Testis (tissue), 3 donors: ENCODE results near the gene SMG6. TPM values are rescaled to one million over a fixed set of nuclear protein-coding genes. Genes with fewer than 3 reads are reported as not detected.

ENCODE experiments used
- DNase-seq: peaks from one replicate; pipeline ENCODE4 v3.0.0-alpha.2; 2019
- H3K27ac ChIP-seq, 2 donors: fragments of 200-600 bp; sonication (generic); one replicate each; pipeline ENCODE4 v1.5.1; 2019
- H3K27me3 ChIP-seq: fragments of 200-600 bp; sonication (generic); one replicate; pipeline ENCODE4 v1.5.1; 2019
- H3K36me3 ChIP-seq: fragments of 200-600 bp; sonication (generic); one replicate; pipeline ENCODE4 v1.5.1; 2017; ENCODE audit warnings: low read depth; ENCODE audit errors: missing control alignments
- H3K4me1 ChIP-seq: fragments of 200-600 bp; sonication (generic); one replicate; pipeline ENCODE4 v1.5.1; 2019
- H3K4me3 ChIP-seq, 2 donors: fragments of 200-600 bp; sonication (generic); one replicate each; pipeline ENCODE4 v1.5.1; 2017 to 2019
- H3K9me3 ChIP-seq: fragments of 200-600 bp; sonication (generic); one replicate; pipeline ENCODE4 v1.5.1; 2017
- CTCF ChIP-seq, 3 experiments: fragments of 450-650 bp in 2 of 3; fragments of 200-600 bp in 1 of 3; sonication (generic) in 1 of 3; IDR thresholded peaks; one replicate each; pipeline ENCODE4 v1.5.1; 2016 to 2019; ENCODE audit warnings: antibody characterized with exemption in 3 of 3, mild to moderate bottlenecking in 2 of 3, moderate library complexity in 1 of 3
- POLR2A ChIP-seq: fragments of 450-650 bp; IDR thresholded peaks from one replicate; pipeline ENCODE4 v1.6.1; 2017; ENCODE audit warnings: antibody characterized with exemption, mild to moderate bottlenecking, moderate library complexity
- WGBS, 2 donors: methylation state at CpG; one replicate each; pipeline ENCODE4 v1.1.5; 2018; 5-methylcytosine and 5-hydroxymethylcytosine counted together
- intact Hi-C: fragments of 100-400 bp; cut with DNase I; formaldehyde crosslinking; loops from one replicate; pipeline ENCODE4 v1.15.1; 2023; ENCODE audit warnings: low total_unique reads
- polyA plus RNA-seq: library from polyadenylated mRNA; stranded (reverse); fragments of 350-450 nt; fragmentation: Illumina TruSeq; extraction: RNeasy Lipid Tissue Mini Kit (QIAGEN cat#74804); gene quantifications from one replicate; pipeline ENCODE4 v1.2.3, GENCODE V29; 2014; ENCODE audit warnings: low read depth, low replicate concordance; ENCODE audit not compliant: insufficient read depth
- total RNA-seq, 2 donors: library from RNA; depleted of rRNA; stranded (reverse); fragments of >200 nt; gene quantifications; one replicate each; pipeline ENCODE4 v1.2.3, GENCODE V29; 2016

Gene SMG6
- total and polyA plus RNA-seq, 3 donors from 2014 or later = 68.7 to 86.5 (median 80.6) TPM

GRCh38 chr17:2211661-2212399, 91.8 kb downstream of the SMG6 start:
- Histone ChIP-seq H3K27me3 (no peaks in the 10 kb centered on the region), H3K4me3 (no peak overlapping the region), H3K9me3 (no peaks in the 10 kb centered on the region), H3K4me1 (peaks cover 36% of the 10 kb centered on the region), H3K27ac (peak overlapping the region in 1 of 2 donors; percentile 81), H3K36me3 (no peaks in the 10 kb centered on the region)
- WGBS, 2 donors = 87 to 91% methylated on average over 6 of the region's 6 CpGs
- no peak for DNase-seq
- TF ChIP-seq CTCF (IDR thresholded peaks at IDR 0.05) = no peak
- TF ChIP-seq POLR2A = no peak
- intact Hi-C loops = loop anchor here (2.0 kb wide), 1 partner anchor 29 kb away; no protein-coding TSS in a partner anchor

GRCh38 chr17:2210726-2211125, 92.9 kb downstream of the SMG6 start:
- WGBS, 2 donors = 82 to 92% methylated on average over 2 of the region's 2 CpGs
- Histone ChIP-seq H3K9me3 (no peaks in the 10 kb centered on the region), H3K36me3 (no peaks in the 10 kb centered on the region), H3K4me1 (peaks cover 36% of the 10 kb centered on the region), H3K27me3 (no peaks in the 10 kb centered on the region), H3K27ac (peak overlapping the region in 1 of 2 donors; percentile 81), H3K4me3 (no peak overlapping the region)
- no peak for DNase-seq
- intact Hi-C loops = no loop called here
- TF ChIP-seq CTCF (IDR thresholded peaks at IDR 0.05) = no peak
- TF ChIP-seq POLR2A = no peak

- Histone ChIP-seq H3K27ac (no peak overlapping the region), H3K4me1 (peaks cover 15% of the 10 kb centered on the region), H3K36me3 (no peaks in the 10 kb centered on the region), H3K9me3 (no peaks in the 10 kb centered on the region), H3K4me3 (no peak overlapping the region), H3K27me3 (no peaks in the 10 kb centered on the region)
- no peak for TF ChIP-seq CTCF (IDR thresholded peaks at IDR 0.05)
- no peak for TF ChIP-seq POLR2A
- WGBS, 2 donors = 73 to 81% methylated on average over 12 of the region's 12 CpGs
- intact Hi-C loops = no loop called here
- no peak for DNase-seq
Observed at GRCh38 chr17:2207815-2208515, 95.6 kb downstream of the SMG6 start.

- Histone ChIP-seq H3K27me3 (no peaks in the 10 kb centered on the region), H3K27ac (no peak overlapping the region), H3K4me3 (no peak overlapping the region), H3K9me3 (no peaks in the 10 kb centered on the region), H3K4me1 (peaks cover 9% of the 10 kb centered on the region), H3K36me3 (no peaks in the 10 kb centered on the region)
- no peak for TF ChIP-seq POLR2A
- TF ChIP-seq CTCF (IDR thresholded peaks at IDR 0.05) = no peak
- intact Hi-C loops = no loop called here
- DNase-seq = no peak
- WGBS, 2 donors = 92% methylated on average over 7 of the region's 7 CpGs
Observed at GRCh38 chr17:2204393-2204792, 99.2 kb downstream of the SMG6 start.
